ENCODE measurements around the gene PTGES2. TPM values are rescaled to one million over a fixed set of nuclear protein-coding genes. Genes with fewer than 3 reads are reported as not detected.
A peak's percentile ranks its signal among the peaks of the same experiment; 100 is the strongest.

Gene PTGES2
- total and polyA plus RNA-seq, 4 donors = 22.8 to 41.1 (median 31.5) TPM

DNA sequence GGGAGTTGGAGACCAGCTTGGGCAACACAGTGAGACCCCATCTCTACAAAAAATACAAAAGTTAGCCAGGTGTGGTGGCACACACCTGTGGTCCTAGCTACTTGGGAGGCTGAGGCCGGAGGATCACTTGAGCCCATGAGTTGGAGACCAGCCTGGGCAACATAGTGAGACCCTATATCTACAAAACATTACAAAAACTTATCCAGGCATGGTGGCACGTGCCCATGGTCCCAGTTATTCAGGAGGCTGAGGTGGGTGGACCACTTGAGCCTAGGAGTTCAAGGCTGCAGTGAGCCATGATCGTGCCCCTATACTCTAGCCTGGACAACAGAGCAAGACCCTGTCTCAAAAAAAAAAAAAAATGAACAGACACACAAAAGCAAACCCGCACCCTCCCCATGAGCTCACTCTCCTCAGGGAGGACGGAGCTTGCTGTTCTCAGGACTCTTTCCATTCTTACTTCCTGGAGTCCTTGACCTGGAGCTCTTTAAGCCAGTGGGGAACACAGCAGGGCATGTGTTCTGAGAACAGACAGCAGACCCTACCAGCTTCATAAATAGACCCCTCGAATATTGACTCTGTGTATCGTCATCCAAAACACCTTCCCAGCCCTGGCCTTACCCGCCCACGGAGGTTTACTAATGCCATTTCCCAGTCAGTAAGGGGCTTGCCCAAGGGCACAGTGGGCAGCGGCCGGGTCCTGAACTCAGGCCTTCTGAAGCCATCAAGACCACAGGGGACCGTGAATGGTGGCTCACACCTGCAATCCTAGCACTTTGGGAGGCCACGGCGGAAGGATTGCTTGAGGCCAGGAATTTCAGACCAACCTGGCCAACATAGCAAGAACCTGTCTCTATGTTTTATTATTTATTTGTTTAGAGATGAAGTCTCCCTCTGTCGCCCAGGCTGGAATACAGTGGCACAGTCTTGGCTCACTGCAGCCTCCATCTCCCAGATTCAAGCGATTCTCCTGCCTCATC lies 11.1 kb downstream of the PTGES2 start:
- Histone ChIP-seq H3K27me3 (ENCODE audit: control insufficient read depth in 4 of 4, insufficient read depth in 4 of 4, low read length in 3 of 4) (no peaks in the 10 kb centered on the region), H3K36me3 (ENCODE audit: control insufficient read depth in 4 of 4, insufficient read depth in 3 of 4, low read depth in 1 of 4, low read length in 3 of 4) (peaks cover 0 to 8% (median 2%) of the 10 kb centered on the region in 4 donors), H3K9ac (ENCODE audit: low read depth in 1 of 2, low read length in 2 of 2) (no peak overlapping the region), H3K27ac (ENCODE audit: low read depth in 1 of 2, low read length in 2 of 2) (peak overlapping the region; percentile 89 to 93), H3K9me3 (ENCODE audit: control insufficient read depth in 4 of 4, low read length in 3 of 4) (no peaks in the 10 kb centered on the region), H3K4me1 (ENCODE audit: control insufficient read depth in 4 of 4, insufficient read depth in 4 of 4, low read length in 3 of 4) (peaks cover 11 to 35% (median 24%) of the 10 kb centered on the region in 4 donors), H3K4me3 (ENCODE audit: low read depth in 1 of 3, low read length in 3 of 3) (no peak overlapping the region)
- WGBS = 82% methylated on average over 16 of the region's 16 CpGs
- no peak for DNase-seq (ENCODE audit: low spot score)
- TF ChIP-seq, protein P1, sequence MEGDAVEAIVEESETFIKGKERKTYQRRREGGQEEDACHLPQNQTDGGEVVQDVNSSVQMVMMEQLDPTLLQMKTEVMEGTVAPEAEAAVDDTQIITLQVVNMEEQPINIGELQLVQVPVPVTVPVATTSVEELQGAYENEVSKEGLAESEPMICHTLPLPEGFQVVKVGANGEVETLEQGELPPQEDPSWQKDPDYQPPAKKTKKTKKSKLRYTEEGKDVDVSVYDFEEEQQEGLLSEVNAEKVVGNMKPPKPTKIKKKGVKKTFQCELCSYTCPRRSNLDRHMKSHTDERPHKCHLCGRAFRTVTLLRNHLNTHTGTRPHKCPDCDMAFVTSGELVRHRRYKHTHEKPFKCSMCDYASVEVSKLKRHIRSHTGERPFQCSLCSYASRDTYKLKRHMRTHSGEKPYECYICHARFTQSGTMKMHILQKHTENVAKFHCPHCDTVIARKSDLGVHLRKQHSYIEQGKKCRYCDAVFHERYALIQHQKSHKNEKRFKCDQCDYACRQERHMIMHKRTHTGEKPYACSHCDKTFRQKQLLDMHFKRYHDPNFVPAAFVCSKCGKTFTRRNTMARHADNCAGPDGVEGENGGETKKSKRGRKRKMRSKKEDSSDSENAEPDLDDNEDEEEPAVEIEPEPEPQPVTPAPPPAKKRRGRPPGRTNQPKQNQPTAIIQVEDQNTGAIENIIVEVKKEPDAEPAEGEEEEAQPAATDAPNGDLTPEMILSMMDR (IDR thresholded peaks at IDR 0.05; ENCODE audit: low read depth, low read length, missing input control) = no peak
- TF ChIP-seq RAD21 (IDR thresholded peaks at IDR 0.05) (no peak), NR2F2 (IDR thresholded peaks at IDR 0.05) (no peak), HNF4A (conservative IDR thresholded peaks at IDR 0.05) (no peak), FOXA2 (IDR thresholded peaks at IDR 0.05) (no peak), HNF4G (IDR thresholded peaks at IDR 0.05) (no peak), FOXA1 (IDR thresholded peaks at IDR 0.05) (no peak), JUND (IDR thresholded peaks at IDR 0.05) (no peak), TAF1 (conservative IDR thresholded peaks at IDR 0.05) (no peak)
- TF ChIP-seq, protein P2, sequence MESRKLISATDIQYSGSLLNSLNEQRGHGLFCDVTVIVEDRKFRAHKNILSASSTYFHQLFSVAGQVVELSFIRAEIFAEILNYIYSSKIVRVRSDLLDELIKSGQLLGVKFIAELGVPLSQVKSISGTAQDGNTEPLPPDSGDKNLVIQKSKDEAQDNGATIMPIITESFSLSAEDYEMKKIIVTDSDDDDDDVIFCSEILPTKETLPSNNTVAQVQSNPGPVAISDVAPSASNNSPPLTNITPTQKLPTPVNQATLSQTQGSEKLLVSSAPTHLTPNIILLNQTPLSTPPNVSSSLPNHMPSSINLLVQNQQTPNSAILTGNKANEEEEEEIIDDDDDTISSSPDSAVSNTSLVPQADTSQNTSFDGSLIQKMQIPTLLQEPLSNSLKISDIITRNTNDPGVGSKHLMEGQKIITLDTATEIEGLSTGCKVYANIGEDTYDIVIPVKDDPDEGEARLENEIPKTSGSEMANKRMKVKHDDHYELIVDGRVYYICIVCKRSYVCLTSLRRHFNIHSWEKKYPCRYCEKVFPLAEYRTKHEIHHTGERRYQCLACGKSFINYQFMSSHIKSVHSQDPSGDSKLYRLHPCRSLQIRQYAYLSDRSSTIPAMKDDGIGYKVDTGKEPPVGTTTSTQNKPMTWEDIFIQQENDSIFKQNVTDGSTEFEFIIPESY (IDR thresholded peaks at IDR 0.05) = no peak
- TF ChIP-seq, protein P3, sequence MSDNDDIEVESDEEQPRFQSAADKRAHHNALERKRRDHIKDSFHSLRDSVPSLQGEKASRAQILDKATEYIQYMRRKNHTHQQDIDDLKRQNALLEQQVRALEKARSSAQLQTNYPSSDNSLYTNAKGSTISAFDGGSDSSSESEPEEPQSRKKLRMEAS (IDR thresholded peaks at IDR 0.05) = no peak

DNA sequence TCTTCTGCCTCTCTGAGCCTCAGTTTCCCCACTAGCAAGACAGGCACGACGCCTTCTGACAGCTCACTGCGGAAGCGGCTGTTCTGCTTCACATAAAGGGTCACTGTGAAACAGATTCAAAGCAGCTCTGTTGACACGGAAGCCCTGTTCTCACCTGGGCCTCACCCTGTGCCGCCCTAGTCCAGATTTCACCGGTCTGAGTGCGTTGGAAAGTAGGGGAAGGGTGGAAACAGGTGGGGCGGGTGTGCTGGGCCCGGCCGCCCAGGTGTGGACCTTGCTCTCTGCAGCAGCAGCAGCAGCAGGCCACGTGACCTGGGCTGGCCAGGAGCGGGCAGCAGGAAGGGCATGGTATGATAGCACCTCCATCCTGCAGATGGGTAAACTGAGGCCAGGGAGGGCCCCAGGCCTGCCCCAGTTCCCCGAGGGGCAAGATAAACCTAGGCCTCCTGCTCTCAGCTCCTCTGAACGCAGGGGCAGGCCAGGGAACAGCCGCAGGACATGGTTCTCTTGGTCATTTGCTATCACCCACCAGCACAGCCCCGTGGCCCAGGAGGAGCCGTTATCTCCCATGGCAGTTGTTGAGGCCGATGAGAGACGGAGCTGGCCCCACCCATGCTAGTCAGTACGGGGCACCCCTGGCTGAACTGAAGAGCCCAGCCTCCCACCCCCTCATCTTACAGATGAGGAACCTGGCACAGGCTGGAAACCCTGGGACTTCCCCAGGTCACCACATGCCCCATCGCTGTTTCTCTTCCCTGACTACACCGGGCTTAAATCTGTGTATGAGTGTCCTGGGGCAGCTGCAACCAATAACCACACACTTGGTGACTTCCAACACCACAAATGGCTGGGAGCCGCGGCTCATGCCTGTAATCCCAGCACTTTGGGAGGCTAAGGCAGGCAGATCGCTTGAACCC lies 12.1 kb downstream of the PTGES2 start:
- Histone ChIP-seq H3K27me3 (ENCODE audit: control insufficient read depth in 4 of 4, insufficient read depth in 4 of 4, low read length in 3 of 4) (no peaks in the 10 kb centered on the region), H3K9me3 (ENCODE audit: control insufficient read depth in 4 of 4, low read length in 3 of 4) (no peaks in the 10 kb centered on the region), H3K27ac (ENCODE audit: low read depth in 1 of 2, low read length in 2 of 2) (peak overlapping the region; percentile 89 to 93), H3K4me1 (ENCODE audit: control insufficient read depth in 4 of 4, insufficient read depth in 4 of 4, low read length in 3 of 4) (peaks cover 11 to 35% (median 24%) of the 10 kb centered on the region in 4 donors), H3K9ac (ENCODE audit: low read depth in 1 of 2, low read length in 2 of 2) (peak overlapping the region; percentile 75 to 93), H3K36me3 (ENCODE audit: control insufficient read depth in 4 of 4, insufficient read depth in 3 of 4, low read depth in 1 of 4, low read length in 3 of 4) (peaks cover 0 to 4% (median under 1%) of the 10 kb centered on the region in 4 donors), H3K4me3 (ENCODE audit: low read depth in 1 of 3, low read length in 3 of 3) (peak overlapping the region in 1 of 3 donors; percentile 5)
- peak; percentile 86 for DNase-seq (ENCODE audit: low spot score)
- 33% methylated on average over 26 of the region's 26 CpGs for WGBS
- TF ChIP-seq YY1 (IDR thresholded peaks at IDR 0.05) (peak; percentile 77), EGR1 (IDR thresholded peaks at IDR 0.05; ENCODE audit: low read depth in 2 of 2) (peak in 1 of 2 donors; percentile 74), SP1 (IDR thresholded peaks at IDR 0.05) (peak; percentile 100), GABPA (IDR thresholded peaks at IDR 0.05 in 1 of 2, conservative IDR thresholded peaks at IDR 0.05 in 1 of 2) (peak in 1 of 2 donors; percentile 63), NR2F2 (IDR thresholded peaks at IDR 0.05) (peak; percentile 26), TAF1 (conservative IDR thresholded peaks at IDR 0.05) (no peak), RXRA (IDR thresholded peaks at IDR 0.05) (peak; percentile 98 to 99), HNF4G (IDR thresholded peaks at IDR 0.05) (peak; percentile 90), RAD21 (IDR thresholded peaks at IDR 0.05) (peak in 1 of 2 donors; percentile 36), JUND (IDR thresholded peaks at IDR 0.05) (peak in 1 of 2 donors; percentile 63), FOXA2 (IDR thresholded peaks at IDR 0.05) (peak; percentile 84)
- TF ChIP-seq, protein P2 (IDR thresholded peaks at IDR 0.05) = peak; percentile 90
- TF ChIP-seq, protein P4, sequence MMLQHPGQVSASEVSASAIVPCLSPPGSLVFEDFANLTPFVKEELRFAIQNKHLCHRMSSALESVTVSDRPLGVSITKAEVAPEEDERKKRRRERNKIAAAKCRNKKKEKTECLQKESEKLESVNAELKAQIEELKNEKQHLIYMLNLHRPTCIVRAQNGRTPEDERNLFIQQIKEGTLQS (IDR thresholded peaks at IDR 0.05) = no peak
- TF ChIP-seq, protein P1 (IDR thresholded peaks at IDR 0.05; ENCODE audit: low read depth, low read length, missing input control) = no peak
